Activated T-helper 1 cell treated with anti-CD3 and anti-CD28 coated beads, Interleukin-12 subunit alpha, Interleukin-12 subunit beta, Interleukin-2, Interleukin-4 antibody, amounts not matched to agents 30 ng/mL and 10 ng/mL and 1 ng/mL, durations not matched to agents 14 hours and 24 hours and 36 hours (primary cell): Measurements from ENCODE around the gene PJVK. TPM values are rescaled to one million over a fixed set of nuclear protein-coding genes. Genes with fewer than 3 reads are reported as not detected.
"Not testable (repeated sequence)": the region's sequence is repeated elsewhere in the genome, so short reads cannot be mapped to it uniquely, and the experiment has no call there.

ENCODE experiments used
- DNase-seq: peaks from one replicate; pipeline ENCODE4 v3.0.0; 2021; ENCODE audit warnings: low spot score
- H3K27ac Mint-ChIP-seq: one replicate; pipeline ENCODE4 v1.8.0; 2021; ENCODE audit warnings: mild to moderate bottlenecking, mixed read lengths
- H3K27me3 Mint-ChIP-seq: one replicate; pipeline ENCODE4 v1.8.0; 2022; ENCODE audit warnings: mild to moderate bottlenecking, moderate library complexity, mixed read lengths; ENCODE audit not compliant: insufficient read depth
- H3K36me3 Mint-ChIP-seq: one replicate; pipeline ENCODE4 v1.8.0; 2021; ENCODE audit warnings: low read depth, mixed read lengths
- H3K4me1 Mint-ChIP-seq: one replicate; pipeline ENCODE4 v1.8.0; 2021; ENCODE audit warnings: low read depth, mixed read lengths
- H3K4me3 Mint-ChIP-seq: one replicate; pipeline ENCODE4 v1.8.0; 2021; ENCODE audit warnings: mild to moderate bottlenecking, moderate library complexity, mixed read lengths
- H3K9me3 Mint-ChIP-seq: one replicate; pipeline ENCODE4 v1.8.0; 2021; ENCODE audit warnings: mixed read lengths
- intact Hi-C: fragments of 100-400 bp; cut with micrococcal nuclease; formaldehyde crosslinking; loops from one replicate; pipeline ENCODE4 v1.15.1; 2024
- total RNA-seq: library from RNA; stranded (reverse); gene quantifications from 2 replicates; pipeline ENCODE4 v1.2.3, GENCODE V29; 2022

PJVK gene
- total RNA-seq, 1 donor from 2014 or later = 2.5 TPM

GRCh38 chr2:178449700-178450523 lies 1.3 kb upstream of the PJVK start:
- peaks cover 25% of the 10 kb centered on the region for H3K36me3 Mint-ChIP-seq
- peaks cover 35% of the 10 kb centered on the region for H3K4me1 Mint-ChIP-seq

GRCh38 chr2:178450524-178450773 lies 729 bp upstream of the PJVK start:
- Mint-ChIP-seq H3K4me1 (peaks cover 35% of the 10 kb centered on the region), H3K4me3 (peak overlapping the region; percentile 87), H3K27ac (peak overlapping the region; percentile 90), H3K27me3 (peaks cover 3% of the 10 kb centered on the region), H3K36me3 (peaks cover 20% of the 10 kb centered on the region), H3K9me3 (no peaks in the 10 kb centered on the region)
- no peak for DNase-seq
- intact Hi-C loops = loop anchor here (1.0 to 5.0 kb wide), 6 partner anchors 36 to 898 kb away; a partner anchor contains a TSS

More at GRCh38 chr2:178449700-178450523, 1.3 kb upstream of the PJVK start:
- H3K9me3 Mint-ChIP-seq = no peaks in the 10 kb centered on the region
- peaks cover 3% of the 10 kb centered on the region for H3K27me3 Mint-ChIP-seq
- intact Hi-C loops = loop anchor here (1.0 to 5.0 kb wide), 6 partner anchors 36 to 897 kb away; a partner anchor contains a TSS
- peak overlapping the region; percentile 90 for H3K27ac Mint-ChIP-seq
- H3K4me3 Mint-ChIP-seq = peak overlapping the region; percentile 87
- DNase-seq = no peak

- Mint-ChIP-seq H3K4me1 (peaks cover 35% of the 10 kb centered on the region), H3K27me3 (peaks cover 3% of the 10 kb centered on the region), H3K27ac (peak overlapping the region; percentile 31), H3K9me3 (no peaks in the 10 kb centered on the region), H3K4me3 (peak overlapping the region; percentile 91), H3K36me3 (peaks cover 14% of the 10 kb centered on the region)
- DNase-seq = no peak
- intact Hi-C loops = loop anchor here (5.0 kb wide), 1 partner anchor 580 kb away; no protein-coding TSS in a partner anchor
Observed at GRCh38 chr2:178452334-178452733, 1.2 kb downstream of the PJVK start.

- peaks cover 33% of the 10 kb centered on the region for H3K4me1 Mint-ChIP-seq
- intact Hi-C loops = loop anchor here (5.0 kb wide), 1 partner anchor 579 kb away; no protein-coding TSS in a partner anchor
- peaks cover 3% of the 10 kb centered on the region for H3K27me3 Mint-ChIP-seq
- no peak for DNase-seq
- H3K27ac Mint-ChIP-seq = no peak overlapping the region
- H3K36me3 Mint-ChIP-seq = peaks cover 13% of the 10 kb centered on the region
- no peaks in the 10 kb centered on the region for H3K9me3 Mint-ChIP-seq
- no peak overlapping the region for H3K4me3 Mint-ChIP-seq
Observed at GRCh38 chr2:178452870-178453269, 1.7 kb downstream of the PJVK start.

- H3K4me1 Mint-ChIP-seq = peaks cover 11% of the 10 kb centered on the region
- DNase-seq = no peak
- no peak overlapping the region for H3K4me3 Mint-ChIP-seq
- intact Hi-C loops = no loop called here
- no peak overlapping the region for H3K27ac Mint-ChIP-seq
- no peaks in the 10 kb centered on the region for H3K36me3 Mint-ChIP-seq
- H3K27me3 Mint-ChIP-seq = peaks cover 4% of the 10 kb centered on the region
- no peaks in the 10 kb centered on the region for H3K9me3 Mint-ChIP-seq
Observed at GRCh38 chr2:178455947-178456346, 4.8 kb downstream of the PJVK start.

- Mint-ChIP-seq H3K4me1 (peaks cover 1% of the 10 kb centered on the region), H3K27ac (no peak overlapping the region), H3K4me3 (no peak overlapping the region)
Observed at GRCh38 chr2:178457390-178457886, 6.3 kb downstream of the PJVK start.

GRCh38 chr2:178469219-178469849 lies 18.2 kb downstream of the PJVK start:
- H3K9me3 Mint-ChIP-seq = no peaks in the 10 kb centered on the region
- H3K4me1 Mint-ChIP-seq = no peaks in the 10 kb centered on the region
- H3K36me3 Mint-ChIP-seq = no peaks in the 10 kb centered on the region
- no peak overlapping the region for H3K27ac Mint-ChIP-seq
- no peak overlapping the region for H3K4me3 Mint-ChIP-seq
- intact Hi-C loops = no loop called here
- DNase-seq = no peak
- H3K27me3 Mint-ChIP-seq = no peaks in the 10 kb centered on the region

More at GRCh38 chr2:178457390-178457886, 6.3 kb downstream of the PJVK start:
- peaks cover 4% of the 10 kb centered on the region for H3K27me3 Mint-ChIP-seq
- no peaks in the 10 kb centered on the region for H3K9me3 Mint-ChIP-seq
- no peaks in the 10 kb centered on the region for H3K36me3 Mint-ChIP-seq
- DNase-seq = no peak
- intact Hi-C loops = no loop called here

DNA sequence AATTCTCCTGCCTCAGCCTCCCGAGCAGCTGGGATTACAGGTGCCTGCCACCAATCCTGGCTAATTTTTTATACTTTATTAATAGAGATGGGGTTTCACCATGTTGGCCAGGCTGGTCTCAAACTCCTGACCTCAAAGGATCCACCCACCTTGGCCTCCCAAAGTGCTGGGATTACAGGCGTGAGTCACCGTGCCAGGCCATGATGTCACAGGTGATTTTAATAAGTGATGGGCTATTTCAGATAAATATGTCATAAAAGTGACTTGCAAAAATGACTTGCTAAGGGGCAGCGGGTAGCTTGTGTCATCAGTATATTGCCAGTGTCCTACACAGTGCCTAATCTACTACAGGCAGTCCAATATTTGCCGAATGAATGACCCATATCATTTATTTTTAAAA lies 20.1 kb downstream of the PJVK start:
- not testable (repeated sequence) for H3K27ac Mint-ChIP-seq, H3K27me3 Mint-ChIP-seq, H3K4me1 Mint-ChIP-seq, DNase-seq, H3K36me3 Mint-ChIP-seq, H3K4me3 Mint-ChIP-seq, H3K9me3 Mint-ChIP-seq
- intact Hi-C loops = loop anchor here (10.0 kb wide), 1 partner anchor 163 kb away; no protein-coding TSS in a partner anchor

DNA sequence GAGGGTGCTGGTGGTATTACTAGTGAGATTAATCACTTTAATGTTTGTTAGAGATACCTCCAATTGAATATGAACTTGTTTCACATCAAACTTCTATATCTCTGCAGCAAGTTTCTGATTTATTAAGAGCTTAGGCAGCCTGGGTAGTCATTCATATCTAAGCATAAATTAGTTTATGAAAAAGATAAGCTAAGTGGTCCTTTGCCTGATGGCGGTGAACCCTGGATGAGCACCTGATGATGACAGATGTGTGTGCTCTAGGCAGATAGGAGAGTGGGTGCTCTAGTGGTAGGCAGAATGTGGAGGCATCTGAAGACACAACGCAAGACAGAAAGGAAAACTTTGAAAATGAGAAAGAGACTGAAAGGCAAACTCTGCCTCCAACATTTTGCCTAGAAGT lies 22.2 kb downstream of the PJVK start:
- H3K9me3 Mint-ChIP-seq = no peaks in the 10 kb centered on the region
- peaks cover 3% of the 10 kb centered on the region for H3K4me1 Mint-ChIP-seq
- no peaks in the 10 kb centered on the region for H3K36me3 Mint-ChIP-seq
- no peak overlapping the region for H3K4me3 Mint-ChIP-seq
- H3K27me3 Mint-ChIP-seq = no peaks in the 10 kb centered on the region
- no peak overlapping the region for H3K27ac Mint-ChIP-seq
- intact Hi-C loops = loop anchor here (10.0 kb wide), 1 partner anchor 161 kb away; no protein-coding TSS in a partner anchor
- no peak for DNase-seq

DNA sequence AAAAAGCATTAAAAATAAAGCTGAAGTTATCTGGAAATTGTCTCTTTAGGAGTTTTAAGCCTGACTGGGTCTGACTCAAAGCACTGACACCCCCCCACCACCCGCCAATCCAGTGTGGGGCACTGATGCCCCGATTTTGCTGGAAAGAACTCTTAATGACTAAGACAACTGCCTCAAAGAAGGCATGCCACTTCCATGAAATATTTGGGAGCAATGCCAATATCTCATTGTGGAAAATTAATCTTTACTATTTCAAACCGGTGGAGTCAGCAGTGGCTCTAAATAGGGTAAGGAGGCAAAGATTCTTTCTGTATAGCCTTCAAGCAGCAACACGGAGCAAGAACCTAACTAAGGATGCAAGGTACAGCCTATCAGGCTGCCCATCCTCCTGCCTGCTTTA lies 22.8 kb downstream of the PJVK start:
- intact Hi-C loops = loop anchor here (10.0 kb wide), 1 partner anchor 161 kb away; no protein-coding TSS in a partner anchor
- no peaks in the 10 kb centered on the region for H3K27me3 Mint-ChIP-seq
- DNase-seq = no peak
- no peaks in the 10 kb centered on the region for H3K9me3 Mint-ChIP-seq
- H3K4me1 Mint-ChIP-seq = peaks cover 8% of the 10 kb centered on the region
- H3K36me3 Mint-ChIP-seq = no peaks in the 10 kb centered on the region
- no peak overlapping the region for H3K4me3 Mint-ChIP-seq
- no peak overlapping the region for H3K27ac Mint-ChIP-seq

DNA sequence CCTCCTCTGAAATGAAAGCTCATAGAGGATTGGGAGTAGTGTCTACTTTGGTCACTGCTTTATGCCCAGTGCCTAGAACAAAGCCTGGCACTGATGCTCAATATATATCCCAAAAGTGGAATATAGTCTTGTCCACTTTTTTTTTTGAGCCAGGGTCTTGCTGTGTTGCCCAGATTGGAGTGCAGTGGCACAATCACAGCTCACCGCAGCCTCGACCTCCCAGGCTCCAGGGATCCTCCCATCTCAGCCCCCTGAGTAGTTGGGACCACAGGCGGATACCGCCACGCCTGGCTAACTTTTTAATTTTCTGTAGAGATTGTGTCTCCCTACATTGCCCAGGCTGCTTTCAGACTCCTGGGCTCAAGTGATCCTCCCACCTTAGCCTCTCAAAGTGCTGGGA lies 23.4 kb downstream of the PJVK start:
- Mint-ChIP-seq H3K9me3 (no peaks in the 10 kb centered on the region), H3K27ac (no peak overlapping the region), H3K4me3 (no peak overlapping the region), H3K27me3 (no peaks in the 10 kb centered on the region), H3K4me1 (peaks cover 15% of the 10 kb centered on the region), H3K36me3 (no peaks in the 10 kb centered on the region)
- no peak for DNase-seq
- intact Hi-C loops = loop anchor here (10.0 kb wide), 1 partner anchor 160 kb away; no protein-coding TSS in a partner anchor

- H3K4me1 Mint-ChIP-seq = peaks cover 24% of the 10 kb centered on the region
Observed at GRCh38 chr2:178476477-178476876, 25.3 kb downstream of the PJVK start.

More at GRCh38 chr2:178476477-178476876, 25.3 kb downstream of the PJVK start:
- H3K9me3 Mint-ChIP-seq = no peaks in the 10 kb centered on the region
- intact Hi-C loops = loop anchor here (10.0 kb wide), 1 partner anchor 158 kb away; no protein-coding TSS in a partner anchor
- no peak overlapping the region for H3K27ac Mint-ChIP-seq
- no peak for DNase-seq
- no peak overlapping the region for H3K4me3 Mint-ChIP-seq
- no peaks in the 10 kb centered on the region for H3K27me3 Mint-ChIP-seq
- no peaks in the 10 kb centered on the region for H3K36me3 Mint-ChIP-seq
